ENCODE measurements around the gene LRRK1.

Gene LRRK1

GRCh38 chr15:101043911-101044624 lies 124.9 kb downstream of the LRRK1 start:
- no peak for DNase-seq (ENCODE audit: low read depth in 2 of 2)

- DNase-seq (ENCODE audit: low read depth in 2 of 2) = no peak
Observed at GRCh38 chr15:101044625-101045235, 125.6 kb downstream of the LRRK1 start.

GRCh38 chr15:101045236-101045646 lies 126.1 kb downstream of the LRRK1 start:
- DNase-seq (ENCODE audit: low read depth in 2 of 2) = no peak

GRCh38 chr15:101045835-101046691 lies 126.9 kb downstream of the LRRK1 start:
- no peak for DNase-seq (ENCODE audit: low read depth in 2 of 2)

GRCh38 chr15:101046826-101047225 lies 127.7 kb downstream of the LRRK1 start:
- DNase-seq (ENCODE audit: low read depth in 2 of 2) = no peak

- no peak for DNase-seq (ENCODE audit: low read depth in 2 of 2)
Observed at GRCh38 chr15:101047301-101047781, 128.2 kb downstream of the LRRK1 start.

GRCh38 chr15:101048176-101048575 lies 129.0 kb downstream of the LRRK1 start:
- no peak for DNase-seq (ENCODE audit: low read depth in 2 of 2)

GRCh38 chr15:101048581-101049030 lies 129.4 kb downstream of the LRRK1 start:
- no peak for DNase-seq (ENCODE audit: low read depth in 2 of 2)

- no peak for DNase-seq (ENCODE audit: low read depth in 2 of 2)
Observed at GRCh38 chr15:101049282-101049681, 130.1 kb downstream of the LRRK1 start.

- no peak for DNase-seq (ENCODE audit: low read depth in 2 of 2)
Observed at GRCh38 chr15:101049856-101050622, 130.9 kb downstream of the LRRK1 start.

- no peak for DNase-seq (ENCODE audit: low read depth in 2 of 2)
Observed at GRCh38 chr15:101050623-101051290, 131.6 kb downstream of the LRRK1 start.

- DNase-seq (ENCODE audit: low read depth in 2 of 2) = no peak
Observed at GRCh38 chr15:101051291-101052030, 132.3 kb downstream of the LRRK1 start.

GRCh38 chr15:101052031-101052620 lies 133.0 kb downstream of the LRRK1 start:
- DNase-seq (ENCODE audit: low read depth in 2 of 2) = no peak

- no peak for DNase-seq (ENCODE audit: low read depth in 2 of 2)
Observed at GRCh38 chr15:101052681-101053121, 133.5 kb downstream of the LRRK1 start.

- no peak for DNase-seq (ENCODE audit: low read depth in 2 of 2)
Observed at GRCh38 chr15:101053261-101053660, 134.1 kb downstream of the LRRK1 start.

GRCh38 chr15:101054116-101054515 lies 135.0 kb downstream of the LRRK1 start:
- DNase-seq (ENCODE audit: low read depth in 2 of 2) = no peak

GRCh38 chr15:101054991-101055390 lies 135.8 kb downstream of the LRRK1 start:
- no peak for DNase-seq (ENCODE audit: low read depth in 2 of 2)

GRCh38 chr15:101055411-101055810 lies 136.3 kb downstream of the LRRK1 start:
- no peak for DNase-seq (ENCODE audit: low read depth in 2 of 2)

- DNase-seq (ENCODE audit: low read depth in 2 of 2) = no peak
Observed at GRCh38 chr15:101056366-101057334, 137.5 kb downstream of the LRRK1 start.

Data from stimulated activated CD4-positive, alpha-beta T cell treated with anti-CD3 and anti-CD28 coated beads, Interleukin-15, amount 100 ng/mL, for 48 hours (primary cell).